ENCODE measurements around the gene NUDT2.

The NUDT2 gene

DNA sequence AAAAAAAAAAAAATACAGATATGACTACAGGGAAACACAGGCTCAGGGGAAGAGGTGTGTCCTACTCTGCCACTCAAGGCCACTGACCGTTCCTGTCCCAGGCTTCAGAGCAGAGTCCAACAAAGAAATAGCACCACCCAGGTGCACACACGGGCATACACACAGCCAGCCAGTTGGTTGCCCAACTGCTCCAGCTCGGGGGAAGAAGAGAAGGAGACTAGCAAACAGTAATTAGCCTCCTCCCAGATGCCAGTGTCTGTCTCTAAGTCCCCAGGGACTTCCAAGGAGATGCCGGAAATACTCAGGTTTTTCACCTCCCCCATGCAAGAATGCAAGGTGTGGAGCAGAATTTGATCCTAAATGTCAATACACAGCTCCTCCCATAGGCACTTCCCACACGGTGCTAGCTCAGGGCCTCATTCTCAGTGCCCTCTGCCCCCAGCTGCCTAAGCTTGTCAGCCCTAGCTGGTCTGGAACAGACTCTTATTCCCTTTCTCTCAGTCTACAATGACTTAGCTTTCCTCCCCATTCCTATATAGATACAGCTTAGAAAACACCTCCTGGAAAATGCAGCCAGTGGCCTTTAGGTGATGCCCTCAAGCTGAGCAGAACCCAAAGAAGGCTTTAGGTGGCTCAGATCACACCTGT is 45.7 kb downstream of the NUDT2 start (continued):
- TF ChIP-seq PATZ1 (tag by site-specific recombination; IDR thresholded peaks at IDR 0.05) (0 out of 2 replicates have a peak, but pooled peaks have one; percentile 8), ZIC2 (tag by site-specific recombination; IDR thresholded peaks at IDR 0.05) (no peak), PRDM4 (tag by site-specific recombination; IDR thresholded peaks at IDR 0.05) (no peak), HOXC10 (CRISPR knock-in tag; IDR thresholded peaks at IDR 0.05) (no peak), ZBTB49 (tag by site-specific recombination; IDR thresholded peaks at IDR 0.05; ENCODE audit: low read depth) (no peak), ZNF335 (tag by site-specific recombination; conservative IDR thresholded peaks at IDR 0.05) (peak; percentile 84), ZNF792 (tag by site-specific recombination; IDR thresholded peaks at IDR 0.05) (no peak), ZNF530 (tag by site-specific recombination; IDR thresholded peaks at IDR 0.05; ENCODE audit: low read depth) (no peak), EGR2 (tag by site-specific recombination; IDR thresholded peaks at IDR 0.05; ENCODE audit: low read depth) (0 out of 2 replicates have a peak, but pooled peaks have one; percentile 9), SCRT1 (tag by site-specific recombination; IDR thresholded peaks at IDR 0.05; ENCODE audit: borderline replicate concordance) (no peak), ZNF155 (tag by site-specific recombination; IDR thresholded peaks at IDR 0.05) (no peak), RBAK (tag by site-specific recombination; IDR thresholded peaks at IDR 0.05) (no peak), GLIS1 (tag by site-specific recombination; IDR thresholded peaks at IDR 0.05) (0 out of 2 replicates have a peak, but pooled peaks have one; percentile 28), GLI2 (tag by site-specific recombination; IDR thresholded peaks at IDR 0.05; ENCODE audit: borderline replicate concordance, low read depth) (no peak), GLI4 (tag by site-specific recombination; IDR thresholded peaks at IDR 0.05) (no peak), IKZF3 (tag by site-specific recombination; IDR thresholded peaks at IDR 0.05) (0 out of 2 replicates have a peak, but pooled peaks have one; percentile 18), TCF7L2 (IDR thresholded peaks at IDR 0.05; ENCODE audit: borderline replicate concordance, low read depth, low read length) (no peak), ZFP3 (tag by site-specific recombination; IDR thresholded peaks at IDR 0.05; ENCODE audit: low read depth) (no peak), SP7 (tag by site-specific recombination; IDR thresholded peaks at IDR 0.05) (peak; percentile 46; the same call in 1 of the 2 replicates), WT1 (tag by site-specific recombination; IDR thresholded peaks at IDR 0.05) (0 out of 2 replicates have a peak, but pooled peaks have one; percentile 15), ZBTB1 (tag by site-specific recombination; IDR thresholded peaks at IDR 0.05) (no peak), ZBTB8A (tag by site-specific recombination; IDR thresholded peaks at IDR 0.05) (peak; percentile 58), ZNF837 (tag by site-specific recombination; IDR thresholded peaks at IDR 0.05) (no peak), YY1 (tag by site-specific recombination; IDR thresholded peaks at IDR 0.05) (no peak), ZNF211 (tag by site-specific recombination; IDR thresholded peaks at IDR 0.05; ENCODE audit: low read depth) (no peak), KLF1 (tag by site-specific recombination; IDR thresholded peaks at IDR 0.05) (0 out of 2 replicates have a peak, but pooled peaks have one; percentile 19), YY2 (tag by site-specific recombination; IDR thresholded peaks at IDR 0.05) (no peak), OSR2 (tag by site-specific recombination; IDR thresholded peaks at IDR 0.05) (no peak), ZNF76 (tag by site-specific recombination; IDR thresholded peaks at IDR 0.05; ENCODE audit: borderline replicate concordance, low read depth) (no peak), KLF8 (tag by site-specific recombination; IDR thresholded peaks at IDR 0.05) (peak; percentile 36; the same call in 1 of the 2 replicates), ZXDB (tag by site-specific recombination; IDR thresholded peaks at IDR 0.05) (no peak)
- TF ChIP-seq, protein P1, sequence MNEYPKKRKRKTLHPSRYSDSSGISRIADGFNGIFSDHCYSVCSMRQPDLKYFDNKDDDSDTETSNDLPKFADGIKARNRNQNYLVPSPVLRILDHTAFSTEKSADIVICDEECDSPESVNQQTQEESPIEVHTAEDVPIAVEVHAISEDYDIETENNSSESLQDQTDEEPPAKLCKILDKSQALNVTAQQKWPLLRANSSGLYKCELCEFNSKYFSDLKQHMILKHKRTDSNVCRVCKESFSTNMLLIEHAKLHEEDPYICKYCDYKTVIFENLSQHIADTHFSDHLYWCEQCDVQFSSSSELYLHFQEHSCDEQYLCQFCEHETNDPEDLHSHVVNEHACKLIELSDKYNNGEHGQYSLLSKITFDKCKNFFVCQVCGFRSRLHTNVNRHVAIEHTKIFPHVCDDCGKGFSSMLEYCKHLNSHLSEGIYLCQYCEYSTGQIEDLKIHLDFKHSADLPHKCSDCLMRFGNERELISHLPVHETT (tag by site-specific recombination; IDR thresholded peaks at IDR 0.05) = no peak
- TF ChIP-seq, protein P2, sequence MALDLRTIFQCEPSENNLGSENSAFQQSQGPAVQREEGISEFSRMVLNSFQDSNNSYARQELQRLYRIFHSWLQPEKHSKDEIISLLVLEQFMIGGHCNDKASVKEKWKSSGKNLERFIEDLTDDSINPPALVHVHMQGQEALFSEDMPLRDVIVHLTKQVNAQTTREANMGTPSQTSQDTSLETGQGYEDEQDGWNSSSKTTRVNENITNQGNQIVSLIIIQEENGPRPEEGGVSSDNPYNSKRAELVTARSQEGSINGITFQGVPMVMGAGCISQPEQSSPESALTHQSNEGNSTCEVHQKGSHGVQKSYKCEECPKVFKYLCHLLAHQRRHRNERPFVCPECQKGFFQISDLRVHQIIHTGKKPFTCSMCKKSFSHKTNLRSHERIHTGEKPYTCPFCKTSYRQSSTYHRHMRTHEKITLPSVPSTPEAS (tag by site-specific recombination; IDR thresholded peaks at IDR 0.05) = peak; percentile 51

Measured in HEK293 (cell line).